HepG2 (cell line): ENCODE data around the gene BLID. TPM values are rescaled to one million over a fixed set of nuclear protein-coding genes. Genes with fewer than 3 reads are reported as not detected.

Experiments
- ATAC-seq: fragments of 200-7000 bp; cut with Tn5 transposase; 3 replicates; pipeline ENCODE4 v1.9.1; 2020; ENCODE audit warnings: mild to moderate bottlenecking, moderate library complexity
- BruUV-seq: library from RNA; stranded (reverse); fragments of 400-500 nt; replicated peaks from 2 replicates; lab custom pipeline; 2021; lab: Mats Ljungman, UMichigan
- CTCF ChIA-PET: fragments of 300-600 bp; formaldehyde crosslinking; extraction: SDS; loops from one replicate; lab custom pipeline; 2021; ENCODE audit warnings: low total read pairs, inconsistent platforms, low intra/inter-chr PET ratio; lab: Yijun Ruan, JAX
- POLR2A ChIA-PET: fragments of 350-600 bp; sonication (Branson Sonifier 250); formaldehyde crosslinking; loops from one replicate; lab custom pipeline; 2020; ENCODE audit warnings: antibody characterized with exemption, inconsistent platforms; lab: Yijun Ruan, JAX
- DNase-seq: peaks from one replicate; pipeline ENCODE4 v3.0.0-alpha.2; 2015; ENCODE audit warnings: low spot score
- FAIRE-seq: peaks from 3 replicates; lab custom pipeline; 2011; peaks lifted over from hg19 to GRCh38; lab: Jason Lieb, UNC
- H2AFZ ChIP-seq: one replicate; pipeline ENCODE4 v1.6.1; 2011; ENCODE audit warnings: low read length, inconsistent platforms
- H3K27ac ChIP-seq: fragments of 300-600 bp; 3 replicates; pipeline ENCODE4 v1.8.0; 2011; ENCODE audit warnings: mixed run types, mild to moderate bottlenecking, mixed read lengths, low read length, inconsistent platforms; ENCODE audit not compliant: insufficient read depth; ENCODE audit errors: extremely low read length
- H3K27me3 ChIP-seq, 2 experiments: fragments of 200-600 bp in 1 of 2; 2 replicates in 1 of 2; 3 replicates in 1 of 2; pipeline versions ENCODE4 v1.6.0 to v1.8.0; 2011; ENCODE audit warnings: low read length in 2 of 2, mild to moderate bottlenecking in 2 of 2, moderate library complexity in 2 of 2, inconsistent platforms in 1 of 2; ENCODE audit not compliant: insufficient read depth in 2 of 2, control insufficient read depth in 1 of 2
- H3K36me3 ChIP-seq, 2 experiments: fragments of 200-600 bp in 1 of 2; replicated peaks in 1 of 2; 2 replicates in 1 of 2; 3 replicates in 1 of 2; pipeline versions ENCODE4 v1.5.1 to v1.8.0; 2011; ENCODE audit warnings: low read length in 2 of 2, inconsistent platforms in 1 of 2; ENCODE audit not compliant: insufficient read depth in 2 of 2, control insufficient read depth in 1 of 2
- H3K4me1 ChIP-seq: 2 replicates; pipeline ENCODE4 v1.5.1; 2012; ENCODE audit warnings: low read length, inconsistent platforms; ENCODE audit not compliant: insufficient read depth
- H3K4me2 ChIP-seq: 2 replicates; pipeline ENCODE4 v1.6.0; 2011; ENCODE audit warnings: low read depth, low read length, inconsistent platforms
- H3K4me3 ChIP-seq, 3 experiments: fragments of 200-600 bp in 1 of 3; sonication (generic), shearing (Covaris generic) in 1 of 3; replicated peaks in 1 of 3; 2 replicates each; pipeline ENCODE4 v1.5.1; 2011 to 2016; ENCODE audit warnings: low read length in 3 of 3, inconsistent platforms in 2 of 3, low read depth in 2 of 3, mild to moderate bottlenecking in 2 of 3, control low read depth in 1 of 3, mixed read lengths in 1 of 3; ENCODE audit not compliant: insufficient read depth in 1 of 3
- H3K79me2 ChIP-seq: one replicate; pipeline ENCODE4 v1.6.1; 2011; ENCODE audit warnings: low read length, inconsistent platforms; ENCODE audit not compliant: insufficient read depth
- H3K9ac ChIP-seq: 2 replicates; pipeline ENCODE4 v1.6.0; 2011; ENCODE audit warnings: mild to moderate bottlenecking, low read depth, low read length, inconsistent platforms; ENCODE audit not compliant: insufficient read depth
- H3K9me3 ChIP-seq: 2 replicates; pipeline ENCODE4 v1.5.1; 2012; ENCODE audit warnings: mild to moderate bottlenecking, low read length
- H4K20me1 ChIP-seq: 2 replicates; pipeline ENCODE4 v1.6.0; 2011; ENCODE audit warnings: inconsistent platforms, mild to moderate bottlenecking, low read length, moderate library complexity; ENCODE audit not compliant: insufficient read depth
- ELK4 ChIP-seq: sonication (generic); formaldehyde crosslinking; IDR thresholded peaks from 2 replicates; pipeline ENCODE4 v1.9.0; 2021; ENCODE audit warnings: missing genetic modification reagents, borderline replicate concordance
- MAFF ChIP-seq: IDR thresholded peaks from 2 replicates; pipeline ENCODE4 v1.6.1; 2011; ENCODE audit warnings: low read depth, low read length, improper control_type of control experiment
- MAFK ChIP-seq, 2 experiments: IDR thresholded peaks in 1 of 2; conservative IDR thresholded peaks in 1 of 2; 2 replicates each; pipeline ENCODE4 v1.6.1; 2011; ENCODE audit warnings: improper control_type of control experiment in 2 of 2, low read length in 2 of 2
- NFE2 ChIP-seq: sonication (generic); formaldehyde crosslinking; IDR thresholded peaks from 2 replicates; pipeline ENCODE4 v1.4.0; 2020; ENCODE audit warnings: missing genetic modification reagents
- RAD51 ChIP-seq: fragments of 450-650 bp; IDR thresholded peaks from 2 replicates; pipeline ENCODE4 v1.6.1; 2016; ENCODE audit warnings: borderline replicate concordance
- SOX5 ChIP-seq: IDR thresholded peaks from 2 replicates; pipeline ENCODE4 v1.6.1; 2016; ENCODE audit warnings: borderline replicate concordance
- TCF7L2 ChIP-seq: IDR thresholded peaks from 2 replicates; pipeline ENCODE4 v1.6.1; 2011; ENCODE audit warnings: mild to moderate bottlenecking, low read depth, low read length, moderate library complexity
- ZNF160 ChIP-seq: sonication (generic); formaldehyde crosslinking; IDR thresholded peaks from 2 replicates; pipeline ENCODE4 v1.8.0; 2022; ENCODE audit warnings: mild to moderate bottlenecking, inconsistent platforms, missing genetic modification reagents
- ZNF703 ChIP-seq: sonication (generic); formaldehyde crosslinking; IDR thresholded peaks from 2 replicates; pipeline ENCODE4 v1.5.1; 2020; ENCODE audit warnings: missing genetic modification reagents, mild to moderate bottlenecking, moderate library complexity, borderline replicate concordance
- ZNF740 ChIP-seq: sonication (generic); formaldehyde crosslinking; IDR thresholded peaks from 2 replicates; pipeline ENCODE4 v1.4.0; 2020; ENCODE audit warnings: missing genetic modification reagents
- WGBS: methylation state at CpG from one replicate; pipeline ENCODE4 v1.1.6; 2017; ENCODE audit warnings: low lambda C conversion rate; 5-methylcytosine and 5-hydroxymethylcytosine counted together
- in situ Hi-C: cut with HindIII; loops from 2 replicates; pipeline ENCODE4 v1.10.0; 2017; ENCODE audit warnings: low pct_unique_long_range_greater_than_20kb; ENCODE audit not compliant: extremely low pct_ligation_motif_present
- intact Hi-C: fragments of 100-400 bp; cut with micrococcal nuclease; formaldehyde crosslinking; loops from one replicate; pipeline ENCODE4 v1.10.0; 2022; ENCODE audit not compliant: unreplicated experiment
- polyA plus RNA-seq, 8 experiments: library from polyadenylated mRNA; depleted of rRNA in 3 of 8; stranded (reverse) in 7 of 8; unstranded in 1 of 8; fragments of >200 nt; fragmentation: Illumina TruSeq in 4 of 8; extraction: Trizol in 4 of 8; gene quantifications; 2 replicates each; pipeline versions ENCODE4 v1.2.1 to v1.2.3, GENCODE V29; 2011 to 2016; ENCODE audit warnings: low read depth in 4 of 8, missing spikeins in 1 of 8, mixed read lengths in 1 of 8; ENCODE audit not compliant: insufficient read depth in 1 of 8
- total RNA-seq, 5 experiments: library from RNA; depleted of rRNA; stranded (reverse); fragments of >200 nt; fragmentation: Illumina TruSeq; extraction: Trizol; gene quantifications; 2 replicates each; pipeline ENCODE4 v1.2.3, GENCODE V29; 2016; ENCODE audit warnings: low read depth in 1 of 5

BLID gene
- total and polyA plus RNA-seq, 2 of the 13 experiments (the other 11 are each of a cell fraction or from before 2014, with no cell fraction given) = not detected

GRCh38 chr11:122112470-122113365, 3.3 kb downstream of the BLID start:
- Histone ChIP-seq H3K4me3 (no peak overlapping the region), H2AFZ (no peak overlapping the region), H3K9me3 (no peaks in the 10 kb centered on the region), H3K79me2 (no peaks in the 10 kb centered on the region), H3K27ac (no peak overlapping the region), H3K36me3 (no peaks in the 10 kb centered on the region), H4K20me1 (no peaks in the 10 kb centered on the region), H3K27me3 (no peaks in the 10 kb centered on the region), H3K4me1 (no peaks in the 10 kb centered on the region), H3K4me2 (no peak overlapping the region), H3K9ac (no peak overlapping the region)
- no peak for FAIRE-seq
- no peak for TF ChIP-seq NFE2 (CRISPR knock-in tag)
- TF ChIP-seq ZNF160 (CRISPR knock-in tag) = no peak
- TF ChIP-seq SOX5 (CRISPR knock-in tag) = no peak
- no peak for TF ChIP-seq TCF7L2
- no peak for TF ChIP-seq ZNF703 (CRISPR knock-in tag)
- TF ChIP-seq RAD51 = no peak
- no peak for TF ChIP-seq ZNF740 (CRISPR knock-in tag)
- no peak for ATAC-seq
- intact Hi-C loops (no loop called here), in situ Hi-C loops (loop anchor here (10.0 kb wide), 1 partner anchor 458 kb away; no protein-coding TSS in a partner anchor)
- CTCF ChIA-PET = no interaction called here
- WGBS = 16% methylated on average over 5 of the region's 5 CpGs
- POLR2A ChIA-PET = no interaction called here
- no peak for DNase-seq
- no TSS peak for BruUV-seq

- no peaks in the 10 kb centered on the region for H3K9me3 ChIP-seq
- no peaks in the 10 kb centered on the region for H3K27me3 ChIP-seq
- H3K4me2 ChIP-seq = no peak overlapping the region
- no peak overlapping the region for H2AFZ ChIP-seq
- FAIRE-seq (no peak), DNase-seq (no peak), ATAC-seq (no peak)
- BruUV-seq = no TSS peak
- no peak overlapping the region for H3K4me3 ChIP-seq
- in situ Hi-C loops (loop anchor here (10.0 kb wide), 1 partner anchor 455 kb away; no protein-coding TSS in a partner anchor), intact Hi-C loops (loop anchor here (2.0 to 10.0 kb wide), 2 partner anchors 93 to 235 kb away; no protein-coding TSS in a partner anchor)
- no peaks in the 10 kb centered on the region for H3K79me2 ChIP-seq
- CTCF ChIA-PET = no interaction called here
- POLR2A ChIA-PET = no interaction called here
- no peaks in the 10 kb centered on the region for H3K36me3 ChIP-seq
- H3K27ac ChIP-seq = no peak overlapping the region
- H3K4me1 ChIP-seq = no peaks in the 10 kb centered on the region
- TF ChIP-seq ELK4 (CRISPR knock-in tag) = no peak
- TF ChIP-seq MAFF = peak; percentile 95
- TF ChIP-seq MAFK (conservative IDR thresholded peaks at IDR 0.05 in 1 of 2, IDR thresholded peaks at IDR 0.05 in 1 of 2; ENCODE audit: low read length in 2 of 2) = peak; percentile 90 to 96
- no peak overlapping the region for H3K9ac ChIP-seq
- 83% methylated on average over 4 of the region's 4 CpGs for WGBS
- H4K20me1 ChIP-seq = no peaks in the 10 kb centered on the region
Observed at GRCh38 chr11:122109932-122110331, 6.1 kb downstream of the BLID start.
